Astrocyte (in vitro differentiated cells and primary cell): ENCODE results near the gene GPR62. TPM values are rescaled to one million over a fixed set of nuclear protein-coding genes. Genes with fewer than 3 reads are reported as not detected.
A peak's percentile ranks its signal among the peaks of the same experiment; 100 is the strongest.
"Not testable (repeated sequence)": the region's sequence is repeated elsewhere in the genome, so short reads cannot be mapped to it uniquely, and the experiment has no call there.

Source experiments
- DNase-seq: peaks from one replicate; pipeline ENCODE4 v3.0.0-alpha.2; 2010; ENCODE audit warnings: low read depth
- FAIRE-seq: peaks from 2 replicates; lab custom pipeline; 2011; peaks lifted over from hg19 to GRCh38; lab: Jason Lieb, UNC
- H2AFZ ChIP-seq: 2 replicates; pipeline ENCODE4 v1.6.0; 2012; ENCODE audit warnings: low read depth, low read length, inconsistent platforms
- H3K27ac ChIP-seq: 2 replicates; pipeline ENCODE4 v1.5.1; 2011; ENCODE audit warnings: low read depth, low read length, inconsistent platforms
- H3K27me3 ChIP-seq: 2 replicates; pipeline ENCODE4 v1.6.0; 2011; ENCODE audit warnings: low read length, inconsistent platforms; ENCODE audit not compliant: insufficient read depth
- H3K36me3 ChIP-seq: 2 replicates; pipeline ENCODE4 v1.5.1; 2011; ENCODE audit warnings: low read length, inconsistent platforms; ENCODE audit not compliant: insufficient read depth
- H3K4me1 ChIP-seq: 2 replicates; pipeline ENCODE4 v1.5.1; 2011; ENCODE audit warnings: low read length, inconsistent platforms; ENCODE audit not compliant: insufficient read depth
- H3K4me2 ChIP-seq: 2 replicates; pipeline ENCODE4 v1.6.0; 2012; ENCODE audit warnings: low read length, inconsistent platforms
- H3K4me3 ChIP-seq: 2 replicates; pipeline ENCODE4 v1.5.1; 2011; ENCODE audit warnings: low read depth, mild to moderate bottlenecking, low read length, inconsistent platforms; ENCODE audit not compliant: insufficient read depth
- H3K79me2 ChIP-seq: 2 replicates; pipeline ENCODE4 v1.6.0; 2012; ENCODE audit warnings: mild to moderate bottlenecking, low read length, inconsistent platforms; ENCODE audit not compliant: insufficient read depth
- H3K9ac ChIP-seq: 2 replicates; pipeline ENCODE4 v1.6.0; 2012; ENCODE audit warnings: mild to moderate bottlenecking, low read length, inconsistent platforms
- H3K9me3 ChIP-seq: 2 replicates; pipeline ENCODE4 v1.5.1; 2012; ENCODE audit warnings: low read depth, mild to moderate bottlenecking, low read length, inconsistent platforms; ENCODE audit not compliant: insufficient read depth
- H4K20me1 ChIP-seq: 2 replicates; pipeline ENCODE4 v1.6.0; 2012; ENCODE audit warnings: low read length, inconsistent platforms; ENCODE audit not compliant: insufficient read depth
- H3K27ac Mint-ChIP-seq: one replicate; pipeline ENCODE4 v1.8.0; 2021; ENCODE audit warnings: mild to moderate bottlenecking, mixed read lengths; ENCODE audit not compliant: unreplicated experiment
- H3K27me3 Mint-ChIP-seq: one replicate; pipeline ENCODE4 v1.8.0; 2021; ENCODE audit warnings: low read depth, mixed read lengths; ENCODE audit not compliant: unreplicated experiment
- H3K36me3 Mint-ChIP-seq: one replicate; pipeline ENCODE4 v1.8.0; 2021; ENCODE audit warnings: low read depth, mixed read lengths; ENCODE audit not compliant: unreplicated experiment
- H3K4me1 Mint-ChIP-seq: one replicate; pipeline ENCODE4 v1.8.0; 2021; ENCODE audit warnings: low read depth, mixed read lengths; ENCODE audit not compliant: unreplicated experiment
- H3K4me3 Mint-ChIP-seq: one replicate; pipeline ENCODE4 v1.8.0; 2021; ENCODE audit warnings: mild to moderate bottlenecking, moderate library complexity, mixed read lengths; ENCODE audit not compliant: unreplicated experiment
- H3K9me3 Mint-ChIP-seq: one replicate; pipeline ENCODE4 v1.8.0; 2021; ENCODE audit warnings: mild to moderate bottlenecking, mixed read lengths; ENCODE audit not compliant: unreplicated experiment
- CTCF ChIP-seq: IDR thresholded peaks from 2 replicates; pipeline ENCODE4 v1.5.1; 2011; ENCODE audit warnings: low read depth, mild to moderate bottlenecking, inconsistent platforms, low read length, moderate library complexity; ENCODE audit not compliant: insufficient read depth
- EZH2 ChIP-seq: IDR thresholded peaks from 2 replicates; pipeline ENCODE4 v1.6.1; 2012; ENCODE audit warnings: mild to moderate bottlenecking, low read length, inconsistent platforms; ENCODE audit not compliant: insufficient read depth
- total RNA-seq: library from RNA; stranded (reverse); gene quantifications from 2 replicates; pipeline ENCODE4 v1.2.1, GENCODE V29; 2021

GPR62 gene
- total RNA-seq, 1 donor from 2014 or later, result not detected

- H3K27me3 Mint-ChIP-seq, result no peaks in the 10 kb centered on the region
- no peak overlapping the region for H3K4me3 Mint-ChIP-seq
- peaks cover 4% of the 10 kb centered on the region for H3K4me1 Mint-ChIP-seq
- no peak overlapping the region for H3K9ac ChIP-seq
- H3K9me3 Mint-ChIP-seq, result no peaks in the 10 kb centered on the region
- H3K4me3 ChIP-seq, result no peak overlapping the region
- H3K4me2 ChIP-seq, result no peak overlapping the region
- peaks cover 9% of the 10 kb centered on the region for H3K36me3 ChIP-seq
- no peak overlapping the region for H3K27ac Mint-ChIP-seq
- TF ChIP-seq EZH2 (no peak), CTCF (no peak)
- H3K9me3 ChIP-seq, result no peaks in the 10 kb centered on the region
- H4K20me1 ChIP-seq, result peaks cover 17% of the 10 kb centered on the region
- FAIRE-seq (no peak), DNase-seq (no peak)
- no peak overlapping the region for H2AFZ ChIP-seq
- H3K27me3 ChIP-seq, result no peaks in the 10 kb centered on the region
- peaks cover 9% of the 10 kb centered on the region for H3K36me3 Mint-ChIP-seq
- H3K4me1 ChIP-seq, result peaks cover 17% of the 10 kb centered on the region
- H3K79me2 ChIP-seq, result peaks cover 27% of the 10 kb centered on the region
- H3K27ac ChIP-seq, result no peak overlapping the region
Observed at GRCh38 chr3:51988286-51989146, 33.3 kb downstream of the GPR62 start.

- Histone ChIP-seq H3K36me3 (peaks cover 21% of the 10 kb centered on the region), H3K79me2 (peaks cover 39% of the 10 kb centered on the region), H3K4me1 (peaks cover 27% of the 10 kb centered on the region), H4K20me1 (peaks cover 25% of the 10 kb centered on the region)
- not testable (repeated sequence) for DNase-seq, H3K4me3 ChIP-seq, H3K9me3 Mint-ChIP-seq, H3K4me3 Mint-ChIP-seq, H3K27me3 Mint-ChIP-seq, H3K9ac ChIP-seq, H3K27ac ChIP-seq, H3K4me2 ChIP-seq, H3K27ac Mint-ChIP-seq, H3K9me3 ChIP-seq, H2AFZ ChIP-seq, H3K27me3 ChIP-seq, FAIRE-seq
- Mint-ChIP-seq H3K4me1 (peaks cover 10% of the 10 kb centered on the region), H3K36me3 (peaks cover 20% of the 10 kb centered on the region)
Observed at GRCh38 chr3:51990501-51990971, 35.4 kb downstream of the GPR62 start.

- no peak overlapping the region for H3K27ac ChIP-seq
- Mint-ChIP-seq H3K4me1 (peaks cover 10% of the 10 kb centered on the region), H3K27ac (no peak overlapping the region), H3K27me3 (no peaks in the 10 kb centered on the region), H3K4me3 (no peak overlapping the region), H3K36me3 (peaks cover 20% of the 10 kb centered on the region), H3K9me3 (no peaks in the 10 kb centered on the region)
- FAIRE-seq (no peak), DNase-seq (no peak)
- peaks cover 40% of the 10 kb centered on the region for H3K79me2 ChIP-seq
- no peak for TF ChIP-seq CTCF
- no peak for TF ChIP-seq EZH2
- H3K9ac ChIP-seq, result peak overlapping the region; percentile 42
- no peaks in the 10 kb centered on the region for H3K9me3 ChIP-seq
- peaks cover 25% of the 10 kb centered on the region for H4K20me1 ChIP-seq
- H3K27me3 ChIP-seq, result no peaks in the 10 kb centered on the region
- peaks cover 21% of the 10 kb centered on the region for H3K36me3 ChIP-seq
- no peak overlapping the region for H2AFZ ChIP-seq
- no peak overlapping the region for H3K4me3 ChIP-seq
- H3K4me2 ChIP-seq, result peak overlapping the region; percentile 41
- peaks cover 27% of the 10 kb centered on the region for H3K4me1 ChIP-seq
Observed at GRCh38 chr3:51992017-51992682, 37.0 kb downstream of the GPR62 start.

- not testable (repeated sequence) for H3K9me3 Mint-ChIP-seq, H3K27ac Mint-ChIP-seq, H3K27ac ChIP-seq, FAIRE-seq, H3K9me3 ChIP-seq, H3K27me3 Mint-ChIP-seq, DNase-seq, H2AFZ ChIP-seq, H3K27me3 ChIP-seq
- peaks cover 20% of the 10 kb centered on the region for H3K36me3 Mint-ChIP-seq
- Histone ChIP-seq H3K9ac (peak overlapping the region; percentile 96), H3K4me3 (peak overlapping the region; percentile 93), H3K36me3 (peaks cover 21% of the 10 kb centered on the region), H3K4me1 (peaks cover 33% of the 10 kb centered on the region), H3K79me2 (peaks cover 40% of the 10 kb centered on the region), H4K20me1 (peaks cover 25% of the 10 kb centered on the region), H3K4me2 (peak overlapping the region; percentile 50)
- H3K4me3 Mint-ChIP-seq, result peak overlapping the region; percentile 100
- H3K4me1 Mint-ChIP-seq, result peaks cover 17% of the 10 kb centered on the region
Observed at GRCh38 chr3:51993657-51994056, 38.5 kb downstream of the GPR62 start.
